D721Med (cell line): ENCODE measurements around the gene LAMTOR4.

Experiments used
- DNase-seq: peaks from one replicate; pipeline ENCODE4 v3.0.0; 2011; ENCODE audit warnings: low spot score; ENCODE audit not compliant: insufficient read length
- FAIRE-seq: peaks from 2 replicates; lab custom pipeline; 2011; peaks lifted over from hg19 to GRCh38; lab: Jason Lieb, UNC
- CTCF ChIP-seq: IDR thresholded peaks from 2 replicates; pipeline ENCODE4 v1.5.1; 2012; ENCODE audit warnings: mild to moderate bottlenecking, control low read depth; ENCODE audit not compliant: insufficient read depth; ENCODE audit errors: missing control alignments

Gene LAMTOR4

GRCh38 chr7:100115026-100115425 lies 33.7 kb upstream of the LAMTOR4 start:
- TF ChIP-seq CTCF: no peak
- DNase-seq (no peak), FAIRE-seq (no peak)

GRCh38 chr7:100118388-100119071 lies 30.2 kb upstream of the LAMTOR4 start:
- FAIRE-seq (no peak), DNase-seq (no peak)
- TF ChIP-seq CTCF: no peak

- no peak for TF ChIP-seq CTCF
- no peak for FAIRE-seq
- DNase-seq: peak; percentile 97
These were observed 29.4 kb upstream of the LAMTOR4 start, which contains the start of the genes CNPY4 and TAF6 for GRCh38 chr7:100119072-100119969. TSS of gene CNPY4 (plus strand) at chr7:100119634. CDS start at chr7:100119745, 111 bp downstream. TSS of gene TAF6 (minus strand) at chr7:100119358. CDS start at chr7:100114209, 5,149 bp downstream.

- FAIRE-seq (no peak), DNase-seq (no peak)
- no peak for TF ChIP-seq CTCF
These were observed 28.6 kb upstream of the LAMTOR4 start for GRCh38 chr7:100119970-100120732.

- FAIRE-seq (no peak), DNase-seq (no peak)
- TF ChIP-seq CTCF: no peak
These were observed 28.0 kb upstream of the LAMTOR4 start for GRCh38 chr7:100120733-100121036.

GRCh38 chr7:100122067-100122466 lies 26.7 kb upstream of the LAMTOR4 start:
- no peak for FAIRE-seq
- no peak for TF ChIP-seq CTCF
- DNase-seq: no peak
